Gastrocnemius medialis (tissue), 4 donors: ENCODE results near the gene MCFD2. TPM values are rescaled to one million over a fixed set of nuclear protein-coding genes. Genes with fewer than 3 reads are reported as not detected.

ENCODE experiments used
- ATAC-seq, 2 donors: fragments of 150-250 bp; one replicate each; pipeline ENCODE4 v1.9.1; 2016
- DNase-seq, 2 donors: peaks; one replicate each; pipeline ENCODE4 v3.0.0-alpha.2; 2019
- H3K27ac ChIP-seq, 4 donors: fragments of 200-600 bp; sonication (generic); 1 replicate in 1 of 4; 2 replicates in 3 of 4; pipeline ENCODE4 v1.5.1; 2016 to 2018; ENCODE audit warnings: mild to moderate bottlenecking in 2 of 4, moderate library complexity in 1 of 4
- H3K27me3 ChIP-seq, 3 donors: fragments of 200-600 bp; sonication (generic) in 2 of 3; 1 replicate in 1 of 3; 2 replicates in 2 of 3; pipeline versions ENCODE4 v1.5.1 to v1.6.0; 2016 to 2019; ENCODE audit warnings: mild to moderate bottlenecking in 1 of 3, moderate library complexity in 1 of 3
- H3K36me3 ChIP-seq, 2 donors: fragments of 200-600 bp; sonication (generic) in 1 of 2; one replicate each; pipeline ENCODE4 v1.5.1; 2017 to 2018
- H3K4me1 ChIP-seq, 2 donors: fragments of 200-600 bp; sonication (generic) in 1 of 2; one replicate each; pipeline ENCODE4 v1.5.1; 2016 to 2017; ENCODE audit warnings: mild to moderate bottlenecking in 2 of 2
- H3K4me3 ChIP-seq, 4 donors: fragments of 200-600 bp; sonication (generic) in 3 of 4; 1 replicate in 1 of 4; 2 replicates in 3 of 4; pipeline ENCODE4 v1.5.1; 2016 to 2019; ENCODE audit warnings: mild to moderate bottlenecking in 2 of 4
- H3K9me3 ChIP-seq, 3 donors: fragments of 200-600 bp; sonication (generic) in 2 of 3; 1 replicate in 1 of 3; 2 replicates in 2 of 3; pipeline ENCODE4 v1.5.1; 2016 to 2019
- CTCF ChIP-seq, 5 experiments: fragments of 450-650 bp in 3 of 5; fragments of 200-600 bp in 2 of 5; sonication (generic) in 2 of 5; IDR thresholded peaks in 4 of 5; conservative IDR thresholded peaks in 1 of 5; 1 replicate in 4 of 5; 2 replicates in 1 of 5; pipeline ENCODE4 v1.5.1; 2016 to 2019; ENCODE audit warnings: antibody characterized with exemption in 5 of 5, mild to moderate bottlenecking in 3 of 5, moderate library complexity in 3 of 5
- POLR2A ChIP-seq, 2 donors: fragments of 450-650 bp; IDR thresholded peaks; one replicate each; pipeline ENCODE4 v1.6.1; 2017; ENCODE audit warnings: antibody characterized with exemption in 2 of 2, mild to moderate bottlenecking in 2 of 2, moderate library complexity in 2 of 2
- in situ Hi-C, 4 donors: fragments of 200-750 bp; cut with MboI; loops; one replicate each; pipeline versions ENCODE4 v1.15.0 to v1.8.0; 2017; ENCODE audit warnings: low sequenced_read_pairs in 4 of 4
- intact Hi-C: fragments of 100-400 bp; cut with DNase I; formaldehyde crosslinking; loops from one replicate; pipeline ENCODE4 v1.15.1; 2023; ENCODE audit warnings: low total_unique reads
- total RNA-seq, 4 donors: library from RNA; depleted of rRNA; stranded (reverse); fragments of >200 nt; gene quantifications; one replicate each; pipeline versions ENCODE4 v1.1.0 to v1.2.3, GENCODE V29; 2016

The MCFD2 gene
- total RNA-seq, 4 donors from 2014 or later: 87.9 to 182 (median 106) TPM

- DNase-seq: no peak
- in situ Hi-C loops: no loop called here
- Histone ChIP-seq H3K9me3 (no peaks in the 10 kb centered on the region), H3K27me3 (no peaks in the 10 kb centered on the region), H3K36me3 (peaks cover 0 to 5% of the 10 kb centered on the region in 2 donors), H3K4me3 (no peak overlapping the region), H3K4me1 (peaks cover 6 to 8% of the 10 kb centered on the region in 2 donors), H3K27ac (no peak overlapping the region)
- intact Hi-C loops: no loop called here
- ATAC-seq: no peak
- TF ChIP-seq CTCF (IDR thresholded peaks at IDR 0.05 in 4 of 5, conservative IDR thresholded peaks at IDR 0.05 in 1 of 5) (no peak), POLR2A (IDR thresholded peaks at IDR 0.05) (no peak)
These were observed 47.1 kb upstream of the MCFD2 start for GRCh38 chr2:46962751-46963150.

GRCh38 chr2:46960618-46961017 lies 45.0 kb upstream of the MCFD2 start:
- Histone ChIP-seq H3K27ac (no peak overlapping the region), H3K9me3 (no peaks in the 10 kb centered on the region), H3K4me1 (peaks cover 7% of the 10 kb centered on the region in 2 donors), H3K36me3 (peaks cover 0 to 6% of the 10 kb centered on the region in 2 donors), H3K4me3 (no peak overlapping the region), H3K27me3 (no peaks in the 10 kb centered on the region)
- DNase-seq (no peak), ATAC-seq (no peak)
- TF ChIP-seq CTCF (IDR thresholded peaks at IDR 0.05 in 4 of 5, conservative IDR thresholded peaks at IDR 0.05 in 1 of 5) (no peak), POLR2A (IDR thresholded peaks at IDR 0.05) (no peak)
- intact Hi-C loops (no loop called here), in situ Hi-C loops (no loop called here)

GRCh38 chr2:46958431-46959017 lies 42.9 kb upstream of the MCFD2 start:
- Histone ChIP-seq H3K4me1 (peaks cover 20 to 22% of the 10 kb centered on the region in 2 donors), H3K27me3 (no peaks in the 10 kb centered on the region), H3K9me3 (no peaks in the 10 kb centered on the region), H3K27ac (no peak overlapping the region), H3K36me3 (peaks cover 0 to 6% of the 10 kb centered on the region in 2 donors), H3K4me3 (no peak overlapping the region)
- intact Hi-C loops: no loop called here
- TF ChIP-seq CTCF (IDR thresholded peaks at IDR 0.05 in 4 of 5, conservative IDR thresholded peaks at IDR 0.05 in 1 of 5) (no peak), POLR2A (IDR thresholded peaks at IDR 0.05) (no peak)
- ATAC-seq: no peak
- in situ Hi-C loops: no loop called here
- no peak for DNase-seq

- ATAC-seq (peak; percentile 28 to 66), DNase-seq (peak in 1 of 2 donors; percentile 77)
- no peaks in the 10 kb centered on the region for H3K27me3 ChIP-seq
- H3K4me1 ChIP-seq: peaks cover 20 to 22% of the 10 kb centered on the region in 2 donors
- H3K27ac ChIP-seq: peak overlapping the region in 3 of 4 donors; percentile 81 to 89 (median 84)
- no peak overlapping the region for H3K4me3 ChIP-seq
- H3K36me3 ChIP-seq: peaks cover 0 to 6% of the 10 kb centered on the region in 2 donors
- in situ Hi-C loops (no loop called here), intact Hi-C loops (no loop called here)
- TF ChIP-seq POLR2A (IDR thresholded peaks at IDR 0.05) (no peak), CTCF (IDR thresholded peaks at IDR 0.05 in 4 of 5, conservative IDR thresholded peaks at IDR 0.05 in 1 of 5) (no peak)
- H3K9me3 ChIP-seq: no peaks in the 10 kb centered on the region
These were observed 41.5 kb upstream of the MCFD2 start for GRCh38 chr2:46956981-46957531.
